Epithelial cell of umbilical artery (primary cell): Measurements from ENCODE around the gene CDK18. TPM values are rescaled to one million over a fixed set of nuclear protein-coding genes. Genes with fewer than 3 reads are reported as not detected.

Experiments used
- total RNA-seq: library from RNA; depleted of rRNA; stranded (reverse); fragments of >200 nt; gene quantifications from 2 replicates; pipeline ENCODE4 v1.2.3, GENCODE V29; 2014

Gene CDK18
- total RNA-seq: 0.46 TPM in 1 of 2 replicates, not detected in the other

GRCh38 chr1:205504311-205505075 lies at the start of gene CDK18:
CDK18 (plus strand) TSS chr1:205504669; CDS start chr1:205523168, 18,499 bp downstream.

DNA sequence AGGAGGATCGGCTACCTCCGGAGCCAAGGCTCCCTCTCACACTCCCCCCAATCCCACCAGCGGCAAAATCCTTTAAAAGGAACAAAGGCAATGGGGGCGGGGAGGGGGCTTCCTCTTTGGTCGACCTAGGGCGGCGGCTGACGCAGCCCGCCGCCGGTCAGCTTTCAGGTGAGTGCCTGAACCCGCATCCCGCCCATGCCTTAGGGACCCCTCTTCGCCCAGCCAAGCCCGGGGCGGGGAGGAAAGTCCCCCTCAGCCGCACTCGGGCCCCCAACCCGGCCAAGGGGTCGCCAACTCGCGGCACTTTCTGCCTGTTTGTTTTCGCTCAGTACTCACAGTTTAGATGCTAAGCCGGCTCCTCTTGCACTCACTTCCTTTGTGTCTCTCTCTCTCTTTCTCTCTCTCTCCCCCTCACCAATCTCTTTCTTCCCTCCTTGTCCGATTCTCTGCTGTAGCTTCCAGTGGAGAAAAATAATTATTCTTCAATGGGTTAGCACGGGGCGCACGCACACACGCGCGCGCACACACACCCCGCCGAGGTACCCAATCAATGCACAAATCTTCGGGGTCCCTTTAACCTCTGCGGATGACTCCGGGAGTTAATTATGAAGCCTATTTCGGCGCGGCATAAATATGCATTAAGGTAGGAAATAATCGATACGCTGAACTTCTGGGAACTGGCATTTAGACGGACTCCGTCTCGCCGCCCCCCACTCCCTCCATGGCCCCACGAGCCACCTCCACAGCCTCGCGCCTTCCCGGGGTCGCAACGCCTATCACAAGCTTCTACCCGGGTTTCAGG lies 48.7 kb upstream of the CDK18 start, which contains the start of gene BLACAT1:
Gene BLACAT1, minus strand, starts transcription at position 465 of the 802 bp plus-strand sequence.

Other genes with a start within 250 kb of the CDK18 start
- 0.32 and 0.76 TPM in 2 replicates for gene NUAK2, start 182.9 kb upstream of the CDK18 start, total RNA-seq
- gene KLHDC8A, start 147.7 kb upstream of the CDK18 start, total RNA-seq: under 0.01 TPM in 1 of 2 replicates, not detected in the other
- gene LEMD1, start 82.6 kb upstream of the CDK18 start, total RNA-seq: not detected in 2 replicates
- gene BLACAT1, start 48.6 kb upstream of the CDK18 start, total RNA-seq: not detected in 2 replicates
- gene ELK4, start 127.3 kb downstream of the CDK18 start, total RNA-seq: 17.9 and 25.4 TPM in 2 replicates
- 8.2 and 8.8 TPM in 2 replicates for gene SLC45A3, start 175.8 kb downstream of the CDK18 start, total RNA-seq
- 143 and 144 TPM in 2 replicates for gene NUCKS1, start 245.5 kb downstream of the CDK18 start, total RNA-seq